ENCODE data around the gene SSH2.
"Not testable (repeated sequence)": the region's sequence is repeated elsewhere in the genome, so short reads cannot be mapped to it uniquely, and the experiment has no call there.

Gene SSH2

DNA sequence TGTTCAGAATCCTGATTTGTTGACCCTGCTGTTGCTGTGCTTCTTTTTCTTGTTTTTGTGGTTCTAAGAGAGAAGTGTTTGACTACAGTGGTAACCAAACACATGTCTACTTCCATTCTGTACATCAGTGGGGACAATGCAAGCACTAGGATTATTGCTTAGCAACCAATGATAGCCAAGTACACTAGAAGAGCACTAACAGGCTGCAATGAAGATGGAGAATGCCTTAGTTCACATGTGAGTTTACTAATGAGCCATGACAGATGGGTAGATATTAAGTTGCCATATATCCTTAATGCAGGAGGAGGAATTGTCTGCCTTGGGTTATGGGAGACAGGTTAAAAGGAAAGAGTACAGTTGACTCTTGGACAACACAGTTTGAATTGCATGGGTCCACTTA lies 19.7 kb upstream of the SSH2 start:
- Histone ChIP-seq H3K9me3 (ENCODE audit: control insufficient read depth, low read length) (no peaks in the 10 kb centered on the region), H3K27me3 (replicated peaks; ENCODE audit: control insufficient read depth, insufficient read depth, low read length) (no peaks in the 10 kb centered on the region), H3K4me1 (ENCODE audit: control insufficient read depth, insufficient read depth, low read length) (no peaks in the 10 kb centered on the region), H3K9ac (ENCODE audit: low read length) (no peak overlapping the region), H3K4me3 (ENCODE audit: low read length) (no peak overlapping the region), H3K36me3 (ENCODE audit: control insufficient read depth, insufficient read depth, low read length, severe bottlenecking) (no peaks in the 10 kb centered on the region)
- DNase-seq (ENCODE audit: low read depth): no peak

DNA sequence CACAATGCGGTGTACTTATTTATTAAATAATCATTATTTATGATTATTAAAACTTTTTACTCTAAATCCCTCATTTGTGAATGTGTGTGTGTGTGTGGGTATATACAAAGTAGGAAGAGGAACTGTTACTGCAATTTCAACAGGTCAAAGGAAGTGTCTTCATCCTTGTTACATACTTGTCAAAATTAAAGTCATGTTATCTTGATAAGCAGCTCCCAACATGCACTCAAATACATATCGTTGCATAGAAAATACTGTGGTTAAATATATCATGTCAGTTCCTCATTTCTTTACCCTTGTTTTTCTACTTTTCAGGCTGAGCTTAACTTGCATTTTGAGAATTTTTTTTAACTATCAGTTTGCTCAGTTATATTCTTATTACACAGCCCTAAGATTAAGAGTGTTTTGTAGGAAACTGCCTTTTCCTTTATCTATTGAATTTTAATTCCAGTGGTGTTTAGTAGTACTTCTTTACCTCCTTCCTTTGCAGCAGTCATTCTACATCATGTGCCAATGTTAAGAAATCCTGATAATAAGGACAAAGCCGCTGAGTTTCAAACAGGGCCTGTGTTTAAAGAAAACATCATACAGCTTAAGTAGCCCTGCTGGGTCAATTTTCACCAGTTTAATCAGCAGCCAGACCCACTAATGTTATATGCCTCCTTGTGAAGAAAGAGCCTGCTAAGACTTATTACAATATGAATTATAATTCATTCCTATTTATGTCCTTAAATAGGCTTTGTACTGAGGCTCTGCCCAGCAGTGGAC lies 18.6 kb upstream of the SSH2 start:
- no peak overlapping the region for H3K4me3 ChIP-seq (ENCODE audit: low read length)
- H3K9me3 ChIP-seq (ENCODE audit: control insufficient read depth, low read length): no peaks in the 10 kb centered on the region
- no peak for DNase-seq (ENCODE audit: low read depth)
- no peak overlapping the region for H3K9ac ChIP-seq (ENCODE audit: low read length)
- H3K36me3 ChIP-seq (ENCODE audit: control insufficient read depth, insufficient read depth, low read length, severe bottlenecking): no peaks in the 10 kb centered on the region
- no peaks in the 10 kb centered on the region for H3K4me1 ChIP-seq (ENCODE audit: control insufficient read depth, insufficient read depth, low read length)
- H3K27me3 ChIP-seq (replicated peaks; ENCODE audit: control insufficient read depth, insufficient read depth, low read length): no peaks in the 10 kb centered on the region

DNA sequence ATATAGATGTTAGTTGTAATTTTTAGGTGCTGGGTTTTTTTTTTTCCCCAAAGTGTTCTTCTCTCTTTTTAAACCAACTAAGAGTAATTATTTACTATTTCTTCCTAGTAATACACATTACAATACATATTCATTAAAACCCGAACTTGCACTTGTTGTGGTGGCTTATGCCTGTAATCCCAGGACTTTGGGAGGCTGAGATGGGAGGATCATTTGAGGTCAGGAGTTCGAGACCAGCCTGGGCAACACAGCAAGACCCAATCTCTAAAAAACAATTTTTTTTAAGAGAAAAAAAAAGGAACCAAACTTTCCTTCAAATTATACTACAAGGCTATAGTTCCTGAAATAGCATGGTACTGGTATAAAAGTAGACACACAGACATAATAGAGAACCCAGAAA lies 15.3 kb upstream of the SSH2 start:
- no peaks in the 10 kb centered on the region for H3K27me3 ChIP-seq (replicated peaks; ENCODE audit: control insufficient read depth, insufficient read depth, low read length)
- H3K9me3 ChIP-seq (ENCODE audit: control insufficient read depth, low read length): no peaks in the 10 kb centered on the region
- no peak for DNase-seq (ENCODE audit: low read depth)
- H3K36me3 ChIP-seq (ENCODE audit: control insufficient read depth, insufficient read depth, low read length, severe bottlenecking): no peaks in the 10 kb centered on the region
- no peak overlapping the region for H3K9ac ChIP-seq (ENCODE audit: low read length)
- H3K4me1 ChIP-seq (ENCODE audit: control insufficient read depth, insufficient read depth, low read length): no peaks in the 10 kb centered on the region
- no peak overlapping the region for H3K4me3 ChIP-seq (ENCODE audit: low read length)

DNA sequence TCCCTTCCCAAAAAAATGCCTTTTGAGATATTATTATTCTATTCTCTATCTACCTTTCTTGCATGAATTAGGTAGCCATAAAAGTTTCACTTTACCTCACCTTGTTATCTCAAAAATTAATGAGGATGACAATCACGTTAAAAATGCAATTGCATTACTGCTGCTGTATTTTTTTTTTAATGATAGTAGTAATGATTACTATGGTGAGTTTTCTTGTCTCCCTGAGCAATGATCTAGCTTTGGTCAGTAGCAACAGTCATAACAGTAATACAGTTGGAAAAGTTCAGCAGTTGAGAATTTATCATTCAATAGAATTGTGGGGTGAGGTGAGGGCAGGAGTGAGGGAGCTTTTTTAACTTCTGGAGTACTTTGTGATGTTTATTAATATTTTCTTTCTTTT lies 11.3 kb upstream of the SSH2 start, which contains the start of gene EFCAB5:
EFCAB5 (plus strand) TSS at position 301 of the 400 bp plus-strand sequence. CDS start 163 bp downstream, outside the sequence.
- Histone ChIP-seq H3K9me3 (ENCODE audit: control insufficient read depth, low read length) (no peaks in the 10 kb centered on the region), H3K9ac (ENCODE audit: low read length) (no peak within 1 kb of the TSS), H3K4me1 (ENCODE audit: control insufficient read depth, insufficient read depth, low read length) (no peaks in the 10 kb centered on the region), H3K27me3 (replicated peaks; ENCODE audit: control insufficient read depth, insufficient read depth, low read length) (no peaks in the 10 kb centered on the region), H3K36me3 (ENCODE audit: control insufficient read depth, insufficient read depth, low read length, severe bottlenecking) (no peaks in the 10 kb centered on the region), H3K4me3 (ENCODE audit: low read length) (no peak within 1 kb of the TSS)
- no peak for DNase-seq (ENCODE audit: low read depth)

DNA sequence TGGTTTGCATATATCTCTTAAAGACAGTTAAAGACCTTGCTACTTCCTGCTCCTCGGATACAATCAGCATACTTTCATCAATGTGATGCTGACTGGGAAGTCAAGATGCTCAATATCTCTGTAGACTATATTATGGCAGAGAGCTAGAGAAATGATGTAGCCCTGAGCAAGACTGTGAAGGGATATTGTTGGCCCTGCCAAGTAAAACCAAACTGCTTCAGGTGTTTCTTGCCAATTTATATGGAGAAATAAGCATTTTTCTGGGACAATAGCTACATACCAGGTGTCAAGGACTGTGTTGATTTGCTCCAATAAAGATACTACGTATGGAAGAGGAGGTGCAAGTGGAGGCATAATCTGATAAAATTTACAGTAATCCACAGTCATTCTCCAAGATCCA lies 6.7 kb upstream of the SSH2 start:
- no peak for DNase-seq (ENCODE audit: low read depth)
- no peaks in the 10 kb centered on the region for H3K4me1 ChIP-seq (ENCODE audit: control insufficient read depth, insufficient read depth, low read length)
- H3K36me3 ChIP-seq (ENCODE audit: control insufficient read depth, insufficient read depth, low read length, severe bottlenecking): no peaks in the 10 kb centered on the region
- no peak overlapping the region for H3K4me3 ChIP-seq (ENCODE audit: low read length)
- H3K9me3 ChIP-seq (ENCODE audit: control insufficient read depth, low read length): no peaks in the 10 kb centered on the region
- no peak overlapping the region for H3K9ac ChIP-seq (ENCODE audit: low read length)
- no peaks in the 10 kb centered on the region for H3K27me3 ChIP-seq (replicated peaks; ENCODE audit: control insufficient read depth, insufficient read depth, low read length)

DNA sequence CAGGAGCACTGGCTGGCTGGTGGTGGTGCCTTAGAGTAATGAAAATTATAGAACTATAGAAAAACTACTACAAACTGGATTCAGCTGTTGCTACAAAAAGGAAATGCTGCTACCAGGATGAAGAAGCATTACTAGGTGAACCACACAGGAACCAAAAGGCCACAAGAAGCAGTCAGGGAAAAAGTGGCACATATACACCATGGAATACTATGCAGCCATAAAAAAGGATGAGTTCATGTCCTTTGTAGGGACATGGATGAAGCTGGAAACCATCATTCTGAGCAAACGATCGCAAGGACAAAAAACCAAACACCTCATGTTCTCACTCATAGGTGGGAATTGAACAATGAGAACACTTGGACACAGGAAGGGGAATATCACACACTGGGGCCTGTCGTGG lies 5.9 kb upstream of the SSH2 start:
- H3K9me3 ChIP-seq (ENCODE audit: control insufficient read depth, low read length); H3K9ac ChIP-seq (ENCODE audit: low read length); H3K4me1 ChIP-seq (ENCODE audit: control insufficient read depth, insufficient read depth, low read length); H3K27me3 ChIP-seq (replicated peaks; ENCODE audit: control insufficient read depth, insufficient read depth, low read length); DNase-seq (ENCODE audit: low read depth); H3K36me3 ChIP-seq (ENCODE audit: control insufficient read depth, insufficient read depth, low read length, severe bottlenecking); H3K4me3 ChIP-seq (ENCODE audit: low read length): not testable (repeated sequence)

DNA sequence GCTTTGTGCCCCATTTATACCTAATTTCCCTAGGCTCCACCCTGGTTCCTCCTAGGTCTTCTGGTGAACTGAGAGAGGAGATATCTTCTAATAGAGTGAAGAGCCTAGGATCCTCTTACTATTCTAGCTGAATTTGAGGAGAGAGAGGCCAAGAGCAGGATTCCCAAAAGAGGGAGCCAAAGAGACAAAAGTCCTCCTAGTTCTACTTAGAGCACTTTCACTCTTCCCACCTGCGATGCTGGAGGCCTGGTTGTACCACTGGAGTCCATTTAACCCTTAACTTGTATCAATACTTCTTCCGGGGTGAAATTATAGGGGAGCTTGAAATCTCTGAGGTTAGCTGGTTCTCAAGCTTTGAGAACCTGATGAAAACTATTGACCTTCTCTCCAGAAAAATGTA lies 3.4 kb upstream of the SSH2 start:
- no peak overlapping the region for H3K4me3 ChIP-seq (ENCODE audit: low read length)
- no peaks in the 10 kb centered on the region for H3K9me3 ChIP-seq (ENCODE audit: control insufficient read depth, low read length)
- H3K36me3 ChIP-seq (ENCODE audit: control insufficient read depth, insufficient read depth, low read length, severe bottlenecking): no peaks in the 10 kb centered on the region
- DNase-seq (ENCODE audit: low read depth): peak; percentile 35
- peaks cover 16% of the 10 kb centered on the region for H3K4me1 ChIP-seq (ENCODE audit: control insufficient read depth, insufficient read depth, low read length)
- H3K27me3 ChIP-seq (replicated peaks; ENCODE audit: control insufficient read depth, insufficient read depth, low read length): no peaks in the 10 kb centered on the region
- no peak overlapping the region for H3K9ac ChIP-seq (ENCODE audit: low read length)

DNA sequence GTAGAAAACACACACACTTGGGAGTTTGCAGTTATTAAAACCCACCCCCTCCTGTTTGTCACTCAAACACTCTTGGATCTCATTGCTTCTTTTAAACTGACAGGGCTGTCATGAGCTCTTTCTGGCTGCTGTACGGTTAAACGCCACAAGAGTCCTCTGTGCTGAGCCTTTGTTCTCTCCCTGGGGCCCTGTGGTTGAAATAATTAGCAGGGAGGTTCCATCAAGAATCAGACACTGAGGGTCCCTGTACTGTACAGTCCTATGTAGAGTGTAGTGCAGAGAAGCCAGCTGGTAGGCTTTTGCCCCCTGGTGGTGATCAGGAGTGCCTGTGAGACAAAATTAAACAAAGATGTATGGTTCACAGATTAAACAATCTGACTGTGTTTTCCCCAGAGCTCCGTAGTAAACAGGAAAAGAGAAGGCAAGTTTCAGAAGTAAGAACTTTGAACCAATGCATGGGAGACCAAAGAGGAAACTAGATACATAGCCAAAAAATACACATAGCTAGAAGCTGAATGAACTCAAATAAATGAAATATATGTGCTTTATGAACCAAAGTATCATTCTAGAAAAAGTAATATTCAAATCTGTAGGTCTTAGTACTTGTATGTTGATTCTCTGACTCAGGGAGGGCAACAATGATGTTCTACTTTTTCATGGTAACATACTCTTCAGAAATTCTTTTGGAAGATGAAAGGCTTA lies 1.4 kb upstream of the SSH2 start:
- Histone ChIP-seq H3K4me3 (ENCODE audit: low read length) (peak overlapping the region; percentile 95), H3K9ac (ENCODE audit: low read length) (peak overlapping the region; percentile 92), H3K9me3 (ENCODE audit: control insufficient read depth, low read length) (no peaks in the 10 kb centered on the region), H3K4me1 (ENCODE audit: control insufficient read depth, insufficient read depth, low read length) (peaks cover 29% of the 10 kb centered on the region), H3K27me3 (replicated peaks; ENCODE audit: control insufficient read depth, insufficient read depth, low read length) (no peaks in the 10 kb centered on the region), H3K36me3 (ENCODE audit: control insufficient read depth, insufficient read depth, low read length, severe bottlenecking) (no peaks in the 10 kb centered on the region)
- DNase-seq (ENCODE audit: low read depth): peak; percentile 94

DNA sequence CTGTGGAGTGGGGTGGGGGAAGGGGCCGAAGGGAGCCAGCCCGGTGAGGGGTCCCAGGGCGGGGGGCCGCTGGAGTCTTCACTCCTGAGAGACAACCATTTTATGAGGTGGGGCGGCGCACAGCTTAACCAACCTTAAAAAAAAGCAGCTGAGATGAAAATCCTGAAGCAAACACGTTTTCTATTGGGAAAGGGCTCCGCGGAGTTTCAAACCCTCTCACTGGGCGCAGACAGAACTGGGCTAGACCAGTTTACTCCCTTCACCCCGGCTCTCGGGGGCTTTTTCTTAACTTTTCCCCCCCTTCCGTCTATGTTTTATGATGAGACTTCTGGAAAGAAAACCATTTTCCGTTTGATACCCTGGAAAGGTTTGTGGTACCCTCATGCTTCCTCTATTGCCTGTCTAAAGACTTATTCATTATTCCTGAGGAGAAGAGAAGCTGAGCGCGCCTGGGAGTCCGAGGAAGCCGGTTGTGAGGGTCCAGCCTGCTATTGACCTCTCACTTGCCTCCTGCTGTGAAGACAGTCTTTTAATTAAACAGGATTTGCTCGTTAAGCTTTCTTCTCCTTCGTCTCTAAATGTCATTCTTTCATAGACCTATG lies 482 bp upstream of the SSH2 start:
- Histone ChIP-seq H3K27me3 (replicated peaks; ENCODE audit: control insufficient read depth, insufficient read depth, low read length) (no peaks in the 10 kb centered on the region), H3K9ac (ENCODE audit: low read length) (peak overlapping the region; percentile 92), H3K36me3 (ENCODE audit: control insufficient read depth, insufficient read depth, low read length, severe bottlenecking) (no peaks in the 10 kb centered on the region), H3K4me1 (ENCODE audit: control insufficient read depth, insufficient read depth, low read length) (peaks cover 29% of the 10 kb centered on the region), H3K9me3 (ENCODE audit: control insufficient read depth, low read length) (no peaks in the 10 kb centered on the region), H3K4me3 (ENCODE audit: low read length) (peak overlapping the region; percentile 95)
- DNase-seq (ENCODE audit: low read depth): peak; percentile 74

DNA sequence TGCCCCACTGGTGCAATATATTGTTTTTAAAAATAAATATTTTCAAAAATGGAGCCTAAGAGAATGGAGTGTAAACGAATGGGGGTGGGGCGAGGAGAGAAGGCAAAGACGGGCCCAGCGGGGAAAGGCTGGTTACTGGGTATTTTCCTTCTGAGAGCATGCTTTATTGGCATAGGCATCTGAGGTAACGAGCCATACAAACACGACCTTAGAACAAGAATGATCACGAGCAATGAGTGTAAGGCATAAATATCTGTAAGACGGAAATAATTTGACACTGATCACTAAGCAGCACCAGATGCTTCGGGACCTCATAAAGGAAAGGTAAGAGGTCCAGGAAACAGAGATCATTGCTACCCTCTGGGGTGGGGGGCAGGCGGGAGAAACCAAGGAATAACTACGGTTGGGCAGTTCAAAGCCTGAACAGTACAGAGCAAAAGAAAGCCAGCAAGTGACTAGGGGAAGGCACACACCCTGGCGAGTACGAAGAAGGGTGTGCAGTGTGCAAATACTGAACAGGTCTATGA lies 959 bp downstream of the SSH2 start:
- H3K36me3 ChIP-seq (ENCODE audit: control insufficient read depth, insufficient read depth, low read length, severe bottlenecking): peaks cover 4% of the 10 kb centered on the region
- H3K27me3 ChIP-seq (replicated peaks; ENCODE audit: control insufficient read depth, insufficient read depth, low read length): no peaks in the 10 kb centered on the region
- DNase-seq (ENCODE audit: low read depth): peak; percentile 74
- H3K9me3 ChIP-seq (ENCODE audit: control insufficient read depth, low read length): no peaks in the 10 kb centered on the region
- peak overlapping the region; percentile 92 for H3K9ac ChIP-seq (ENCODE audit: low read length)
- H3K4me1 ChIP-seq (ENCODE audit: control insufficient read depth, insufficient read depth, low read length): peaks cover 29% of the 10 kb centered on the region
- H3K4me3 ChIP-seq (ENCODE audit: low read length): peak overlapping the region; percentile 95

DNA sequence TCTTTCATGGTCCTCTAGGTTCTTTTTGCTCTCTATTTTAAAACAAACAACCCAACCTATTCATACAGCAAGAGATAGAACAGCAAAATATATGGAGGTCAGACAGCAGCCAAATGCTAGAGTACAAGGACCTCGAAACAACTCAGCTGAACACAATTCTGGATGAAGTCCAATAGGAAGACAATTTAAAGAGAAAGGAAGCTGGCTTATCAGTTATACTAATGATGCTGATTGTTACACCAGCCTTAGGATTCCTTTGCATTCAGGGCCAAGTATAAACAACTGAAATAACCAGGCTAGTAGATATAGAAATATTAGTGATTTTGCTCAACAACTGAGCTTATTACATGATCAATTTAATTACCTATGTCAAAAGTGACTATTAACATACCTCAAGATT lies 2.5 kb downstream of the SSH2 start:
- Histone ChIP-seq H3K27me3 (replicated peaks; ENCODE audit: control insufficient read depth, insufficient read depth, low read length) (no peaks in the 10 kb centered on the region), H3K9ac (ENCODE audit: low read length) (no peak overlapping the region), H3K36me3 (ENCODE audit: control insufficient read depth, insufficient read depth, low read length, severe bottlenecking) (peaks cover 4% of the 10 kb centered on the region), H3K4me3 (ENCODE audit: low read length) (no peak overlapping the region), H3K4me1 (ENCODE audit: control insufficient read depth, insufficient read depth, low read length) (peaks cover 29% of the 10 kb centered on the region), H3K9me3 (ENCODE audit: control insufficient read depth, low read length) (no peaks in the 10 kb centered on the region)
- no peak for DNase-seq (ENCODE audit: low read depth)
